HG02970 (cell line): Measurements from ENCODE around the gene PARD6G.
"Not testable (repeated sequence)": the region's sequence is repeated elsewhere in the genome, so short reads cannot be mapped to it uniquely, and the experiment has no call there.

Experiments
- ATAC-seq: cut with Tn5 transposase; IDR thresholded peaks from one replicate; pipeline ENCODE4 v1.9.1; 2021; ENCODE audit warnings: mild to moderate bottlenecking, moderate library complexity, moderate number of reproducible peaks; ENCODE audit not compliant: unreplicated experiment, low FRiP score

The PARD6G gene, protein sequence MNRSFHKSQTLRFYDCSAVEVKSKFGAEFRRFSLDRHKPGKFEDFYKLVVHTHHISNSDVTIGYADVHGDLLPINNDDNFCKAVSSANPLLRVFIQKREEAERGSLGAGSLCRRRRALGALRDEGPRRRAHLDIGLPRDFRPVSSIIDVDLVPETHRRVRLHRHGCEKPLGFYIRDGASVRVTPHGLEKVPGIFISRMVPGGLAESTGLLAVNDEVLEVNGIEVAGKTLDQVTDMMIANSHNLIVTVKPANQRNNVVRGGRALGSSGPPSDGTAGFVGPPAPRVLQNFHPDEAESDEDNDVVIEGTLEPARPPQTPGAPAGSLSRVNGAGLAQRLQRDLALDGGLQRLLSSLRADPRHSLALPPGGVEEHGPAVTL

DNA sequence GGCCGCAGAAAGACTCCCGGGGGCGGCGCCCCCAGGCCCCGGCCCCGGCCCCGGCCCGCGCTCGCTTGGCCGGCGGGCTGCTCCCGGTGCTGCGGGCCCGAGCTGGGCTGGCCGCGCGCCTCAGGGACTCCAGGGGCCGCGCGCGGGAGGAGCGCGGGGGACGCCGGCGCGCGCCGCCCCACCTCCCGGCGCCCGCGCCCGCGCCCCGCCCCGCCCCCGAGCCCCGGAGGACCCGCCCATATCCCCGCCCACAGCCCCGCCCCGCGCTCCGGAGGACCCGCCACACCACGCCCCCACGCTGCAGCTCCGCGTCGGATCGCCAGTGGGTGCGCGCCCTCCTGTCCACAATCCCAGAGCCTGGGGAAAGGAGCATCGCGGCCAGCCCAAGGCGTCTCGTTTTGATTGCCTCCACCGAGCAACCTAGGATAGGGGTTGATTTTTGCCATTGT lies at the start of gene PARD6G:
Gene PARD6G, minus strand, starts transcription at position 122 of the 449 bp plus-strand sequence. CDS start 166 bp downstream, outside the sequence.
- ATAC-seq: no peak

DNA sequence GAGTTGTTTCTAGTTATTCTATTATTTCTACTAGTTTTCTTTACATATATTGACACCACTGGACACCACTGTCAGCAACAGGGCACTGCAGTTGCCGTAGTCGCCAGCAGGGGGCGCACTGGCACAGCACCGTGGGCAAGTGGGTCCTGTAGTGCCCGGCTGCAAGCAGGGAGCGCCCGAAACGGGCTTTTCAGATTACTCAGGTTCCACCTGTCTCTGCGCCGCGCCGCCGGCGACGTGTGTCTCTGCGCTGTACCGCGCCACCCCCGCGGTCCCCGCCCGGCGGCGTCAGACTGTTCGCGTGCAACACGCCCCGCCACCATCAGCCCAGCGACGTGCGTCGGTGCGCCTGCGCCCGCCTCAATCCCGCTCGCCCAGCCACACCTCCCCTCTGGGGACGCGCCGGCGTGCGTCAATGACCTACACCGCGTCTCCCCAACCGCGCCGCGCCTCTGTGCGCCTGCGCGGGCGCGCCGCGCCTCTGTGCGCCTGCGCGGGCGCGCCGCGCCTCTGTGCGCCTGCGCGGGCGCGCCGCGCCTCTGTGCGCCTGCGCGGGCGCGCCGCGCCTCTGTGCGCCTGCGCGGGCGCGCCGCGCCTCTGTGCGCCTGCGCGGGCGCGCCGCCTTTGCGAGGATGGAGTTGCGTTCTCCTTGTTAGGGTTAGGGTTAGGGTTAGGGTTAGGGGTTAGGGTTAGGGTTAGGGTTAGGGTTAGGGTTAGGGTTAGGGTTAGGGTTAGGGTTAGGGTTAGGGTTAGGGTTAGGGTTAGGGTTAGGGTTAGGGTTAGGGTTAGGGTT lies 15.1 kb upstream of the PARD6G start:
- ATAC-seq: not testable (repeated sequence)

DNA sequence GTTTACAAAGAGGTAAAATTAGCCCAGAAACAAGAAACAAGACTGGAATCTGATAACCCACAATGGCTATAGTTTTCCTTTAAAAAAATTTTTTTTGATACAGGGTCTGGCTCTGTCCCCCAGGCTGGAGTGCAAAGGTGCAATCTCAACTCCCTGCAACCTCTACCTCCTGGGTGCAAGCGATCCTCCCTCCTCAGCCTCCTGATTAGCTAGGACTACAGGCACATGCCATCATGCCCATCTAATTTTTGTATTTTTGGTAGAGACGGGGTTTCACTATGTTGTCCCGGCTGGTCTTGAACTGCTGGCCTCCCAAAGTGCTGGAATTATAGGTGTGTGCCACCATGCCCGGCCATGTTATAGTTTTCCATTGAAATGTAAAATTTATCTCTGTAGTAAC lies 12.3 kb upstream of the PARD6G start:
- ATAC-seq: no peak

DNA sequence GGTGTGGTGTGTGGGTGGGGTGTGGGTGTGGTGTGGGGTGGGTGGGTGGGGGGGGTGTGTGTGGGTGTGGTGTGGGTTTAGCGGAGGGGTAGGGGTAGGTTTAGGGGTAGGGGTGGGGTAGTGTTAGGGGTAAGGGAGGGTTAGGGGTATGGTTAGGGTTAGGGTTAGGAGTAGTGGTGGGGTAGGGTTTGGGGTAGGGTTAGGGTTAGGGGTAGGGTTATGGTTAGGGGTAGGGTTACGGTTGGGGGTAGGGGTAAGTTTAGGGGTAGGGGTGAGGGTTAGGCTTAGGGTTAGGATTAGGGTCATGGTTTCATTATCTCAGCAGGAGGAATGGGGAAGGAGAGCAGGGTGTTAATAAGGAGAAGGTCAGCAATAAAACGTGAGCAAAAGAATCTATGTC lies 11.3 kb upstream of the PARD6G start:
- ATAC-seq: no peak

DNA sequence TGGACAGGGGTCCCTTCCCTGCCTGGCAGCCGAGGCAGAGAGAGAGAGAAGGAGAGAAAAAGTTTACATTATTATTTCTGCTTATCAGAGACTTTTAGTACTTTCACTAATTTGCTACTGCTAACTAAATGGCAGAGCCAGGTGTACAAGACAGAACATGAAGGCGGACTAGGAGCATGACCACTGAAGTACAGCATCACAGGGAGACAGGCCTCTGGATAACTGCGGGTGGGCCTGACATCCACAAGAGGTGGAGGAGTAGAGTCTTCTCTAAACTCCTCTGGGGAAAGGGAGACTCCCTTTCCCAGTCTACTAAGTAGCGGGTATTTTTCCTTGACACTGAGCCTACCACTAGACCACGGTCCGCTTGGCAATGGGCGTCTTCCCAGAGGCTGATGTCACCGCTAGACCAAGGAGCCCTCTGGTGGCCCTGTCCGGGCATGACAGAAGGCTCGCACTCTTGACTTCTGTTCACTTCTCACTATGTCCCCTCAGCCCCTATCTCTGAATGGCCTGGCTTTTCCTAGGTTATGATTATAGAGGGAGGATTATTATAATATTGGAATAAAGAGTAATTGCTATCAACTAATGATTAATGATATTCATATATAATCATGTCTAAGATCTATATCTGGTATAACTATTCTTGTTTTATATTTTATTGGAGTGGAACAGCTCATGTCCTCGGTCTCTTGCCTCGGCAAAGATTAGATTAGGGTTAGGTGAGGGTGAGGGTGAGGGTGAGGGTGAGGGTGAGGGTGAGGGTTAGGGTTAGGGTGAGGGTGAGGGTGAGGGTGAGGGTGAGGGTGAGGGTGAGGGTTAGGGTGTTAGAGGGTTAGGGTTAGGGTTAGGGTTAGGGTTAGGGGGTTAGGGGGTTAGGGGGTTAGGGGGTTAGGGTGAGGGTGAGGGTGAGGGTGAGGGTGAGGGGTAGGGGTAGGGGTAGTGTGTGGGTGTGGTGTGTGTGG lies 10.5 kb upstream of the PARD6G start:
- not testable (repeated sequence) for ATAC-seq

DNA sequence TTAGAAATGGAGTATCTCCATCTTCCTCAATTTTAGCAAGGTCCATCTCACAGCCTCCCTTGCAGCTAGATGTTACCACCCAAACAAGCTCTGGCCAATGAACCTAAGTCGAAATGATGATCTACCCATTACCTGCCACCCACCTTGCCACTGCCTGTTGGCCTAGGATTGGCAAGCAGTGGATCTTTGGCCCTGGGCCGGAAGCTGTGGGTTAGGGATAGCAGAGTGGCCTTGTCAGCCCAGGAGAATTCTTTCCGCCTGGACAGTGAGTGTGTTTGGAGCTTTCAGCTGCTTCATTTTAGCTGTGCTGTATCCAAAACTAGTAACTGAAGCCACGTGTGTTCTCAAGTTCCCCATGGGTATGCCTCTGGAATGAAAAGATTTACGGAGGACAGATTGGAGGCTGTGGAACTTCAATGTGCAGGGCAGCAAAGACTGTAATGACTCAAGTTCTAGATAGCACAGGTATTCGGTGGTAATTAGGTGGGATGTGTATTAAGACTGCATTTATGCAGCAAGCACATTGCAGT lies 7.7 kb upstream of the PARD6G start:
- ATAC-seq: no peak

DNA sequence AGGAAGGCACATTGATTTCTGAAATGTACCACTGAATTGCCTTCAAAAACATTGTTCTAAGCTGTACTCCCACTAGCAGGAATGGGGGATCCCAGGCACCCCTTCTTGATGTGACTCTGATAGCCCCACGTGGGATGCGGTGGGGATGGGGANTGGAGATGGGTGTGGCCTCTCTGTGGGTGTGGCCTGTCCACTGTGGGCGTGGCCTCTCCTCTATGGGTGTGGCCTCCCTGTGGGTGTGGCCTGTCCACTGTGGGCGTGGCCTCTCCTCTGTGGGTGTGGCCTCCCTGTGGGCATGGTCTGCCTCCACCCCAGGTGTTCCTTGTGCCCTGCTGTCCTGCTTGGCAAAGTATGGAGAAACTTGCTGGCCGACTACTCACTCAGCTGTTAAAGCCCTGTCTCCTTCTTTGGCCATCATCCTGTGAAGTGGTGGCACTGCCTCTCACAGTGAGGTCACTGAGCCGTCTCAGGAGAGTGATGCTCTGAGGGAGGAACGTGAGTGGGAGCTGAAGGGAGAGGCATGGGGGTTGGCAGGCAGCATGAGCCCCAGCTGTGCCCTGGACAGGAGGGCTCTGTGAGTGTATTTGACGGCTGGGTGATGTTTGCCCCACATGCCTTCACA lies 6.7 kb upstream of the PARD6G start:
- no peak for ATAC-seq

DNA sequence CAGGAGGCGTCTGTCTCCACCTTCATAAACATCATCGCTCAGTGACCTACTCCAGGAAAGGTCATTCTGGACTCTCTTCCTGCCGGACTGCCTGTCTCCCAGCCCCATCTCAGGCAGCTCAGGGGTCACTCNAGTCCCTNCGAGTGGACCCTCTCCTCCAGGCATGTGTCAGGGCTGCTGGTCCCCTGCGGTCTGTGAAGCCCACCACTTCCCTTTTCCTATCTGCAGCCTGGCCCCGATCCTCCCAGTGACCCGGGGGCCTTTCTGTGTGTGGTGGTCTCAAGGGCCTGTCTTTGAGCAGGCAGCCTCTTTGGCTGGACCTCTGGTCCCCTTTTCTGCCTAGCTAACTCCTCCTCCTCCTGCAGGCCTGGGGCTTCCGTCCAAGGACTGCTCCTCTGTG lies 5.9 kb upstream of the PARD6G start:
- no peak for ATAC-seq

DNA sequence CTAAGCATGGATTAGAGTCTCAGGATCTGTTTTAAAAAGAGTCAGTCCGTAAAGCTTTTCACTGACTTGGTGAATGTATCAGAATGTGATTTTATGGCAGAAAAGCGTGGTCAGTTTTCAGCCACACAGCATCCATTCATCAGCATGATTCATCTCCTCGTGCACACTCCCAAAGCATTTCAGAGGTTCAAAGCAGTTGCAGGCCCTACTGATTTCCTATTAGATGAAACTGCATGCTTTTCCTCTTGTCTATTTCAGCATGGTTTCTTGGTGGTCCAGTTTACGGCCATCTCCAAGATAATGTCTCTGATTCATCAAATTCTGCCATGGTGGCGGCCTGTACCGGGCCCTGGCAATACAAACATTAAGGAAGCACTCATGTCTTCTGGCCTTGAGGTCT lies 4.8 kb upstream of the PARD6G start:
- ATAC-seq: no peak

DNA sequence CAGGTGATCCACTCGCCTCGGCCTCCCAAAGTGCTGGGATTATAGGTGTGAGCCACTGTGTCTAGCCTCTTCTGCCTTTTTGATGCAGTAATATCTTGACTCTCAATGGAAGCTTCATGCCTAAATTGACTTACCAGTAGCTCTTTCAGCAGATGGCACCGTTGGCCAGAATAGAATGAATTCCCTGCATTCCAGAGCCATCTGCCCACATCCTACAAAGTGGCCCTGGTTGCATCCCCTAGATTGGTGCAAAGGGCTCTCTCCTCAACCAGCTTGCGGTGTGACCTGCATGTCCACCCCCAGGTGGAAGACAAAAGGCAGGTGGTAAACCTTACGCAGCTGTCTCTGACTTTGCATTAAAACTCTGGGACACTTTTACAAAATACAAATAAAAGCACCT lies 4.4 kb upstream of the PARD6G start:
- ATAC-seq: no peak

DNA sequence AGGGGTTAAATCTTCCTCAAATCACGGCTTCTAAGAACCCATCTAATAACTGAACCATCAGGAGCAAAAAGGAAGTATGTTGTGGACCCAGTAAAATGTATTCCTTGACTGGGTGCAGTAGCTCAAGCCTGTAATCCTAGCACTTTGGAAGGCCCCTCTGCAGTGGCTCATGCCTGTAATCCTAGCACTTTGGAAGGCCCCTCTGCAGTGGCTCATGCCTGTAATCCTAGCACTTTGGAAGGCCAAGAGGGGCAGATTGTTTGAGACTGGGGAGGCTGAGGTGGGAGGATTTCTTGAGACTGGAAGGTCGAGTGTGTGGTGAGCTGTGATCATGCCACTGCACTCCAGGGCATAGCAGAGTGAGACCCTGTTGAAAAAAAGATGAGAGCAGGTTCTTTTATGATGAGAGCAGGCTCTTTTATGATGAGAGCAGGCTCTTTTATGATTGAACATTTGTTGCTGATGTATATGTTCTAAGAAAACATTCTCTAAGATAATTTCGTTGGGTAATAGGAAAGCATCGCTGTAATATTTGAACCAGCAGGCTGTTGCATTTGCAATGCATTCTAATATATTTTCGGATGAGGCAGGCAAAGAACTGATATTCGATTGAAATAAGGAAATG lies 3.5 kb upstream of the PARD6G start:
- no peak for ATAC-seq

DNA sequence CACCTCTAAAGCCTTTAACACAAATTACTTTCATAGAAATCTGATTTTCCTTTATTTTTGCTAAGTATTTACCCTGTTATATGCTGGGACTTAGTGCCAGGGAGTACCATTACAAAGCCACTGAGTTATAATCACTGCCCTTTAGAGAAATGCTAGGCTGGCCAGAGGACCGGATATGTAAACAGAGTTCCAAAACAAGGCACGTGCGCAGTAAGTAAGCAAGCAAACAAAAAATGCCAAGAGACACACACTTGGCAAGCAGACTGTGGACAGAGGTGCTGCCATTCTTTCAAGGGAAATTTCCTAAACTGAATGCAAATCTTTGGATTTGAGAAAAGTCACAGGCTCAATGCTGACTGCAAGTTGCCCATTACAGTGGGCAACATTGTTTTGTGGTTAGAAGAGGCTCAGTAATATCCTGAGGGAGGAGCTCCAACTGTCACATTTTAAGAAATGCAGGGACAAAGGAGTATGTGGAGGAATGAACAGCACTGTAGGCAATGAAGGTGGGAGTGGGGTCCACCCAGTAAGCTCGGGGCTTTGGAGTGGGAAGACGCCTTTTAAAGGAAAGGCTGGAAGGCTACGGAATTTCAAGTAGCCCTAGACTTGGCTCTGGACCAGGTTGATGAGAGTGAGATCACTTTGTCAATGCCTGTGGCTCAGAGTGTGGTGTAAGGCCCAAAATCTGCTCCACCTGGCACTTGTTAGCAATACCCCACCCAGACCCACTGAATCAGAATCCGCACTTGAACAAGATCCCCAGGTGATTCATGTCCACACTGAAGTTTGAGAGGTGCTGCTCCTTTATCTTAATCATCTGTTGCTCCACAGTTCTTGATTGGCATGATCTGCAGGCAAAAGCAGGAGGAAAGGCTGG lies 2.1 kb upstream of the PARD6G start:
- no peak for ATAC-seq

DNA sequence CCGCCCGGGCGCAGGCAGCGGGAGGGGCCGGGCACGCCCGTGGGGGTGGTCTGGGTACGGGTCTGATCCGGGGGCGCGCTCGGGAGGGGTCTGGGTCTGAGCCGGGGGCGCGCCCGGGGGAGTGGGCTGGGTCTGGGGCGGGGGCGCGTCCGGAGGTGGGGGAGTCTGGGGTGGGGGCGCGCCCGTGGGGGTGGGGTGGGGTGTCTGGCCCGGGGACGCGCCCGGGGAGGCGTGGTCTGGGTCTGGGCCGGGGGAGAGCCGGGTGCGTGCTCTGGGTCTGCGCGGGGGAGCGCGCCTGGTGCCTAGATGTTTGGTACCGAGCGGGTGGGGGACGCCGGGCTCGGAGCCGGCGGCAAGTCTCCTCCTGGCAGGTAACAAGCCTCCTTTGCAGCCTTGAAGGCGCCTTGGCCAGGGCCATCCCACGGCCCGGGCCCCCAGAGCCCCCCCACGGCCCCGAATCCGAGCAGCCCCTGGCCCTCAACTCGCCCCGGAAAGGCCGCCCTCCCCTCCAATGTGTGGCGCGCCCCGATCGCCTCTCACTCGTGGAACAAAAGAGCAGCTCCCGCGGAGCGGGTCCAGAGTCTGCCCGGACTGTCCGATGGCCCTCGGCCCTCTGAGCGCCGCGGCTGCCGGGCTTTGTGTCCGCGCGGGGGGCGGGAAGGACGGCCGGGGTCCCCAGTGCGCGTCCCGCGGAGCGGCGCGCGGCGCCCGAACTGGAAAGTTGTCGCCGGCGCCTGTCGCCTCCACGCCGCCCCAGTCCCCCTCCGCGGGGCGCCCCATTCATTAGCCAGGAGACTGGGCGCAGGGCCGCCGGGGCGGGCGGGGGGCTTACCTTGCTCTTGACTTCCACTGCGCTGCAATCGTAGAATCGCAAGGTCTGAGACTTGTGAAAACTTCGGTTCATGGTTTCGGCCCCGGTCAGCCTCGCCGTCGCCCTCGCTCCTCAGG lies 595 bp downstream of the PARD6G start:
- ATAC-seq: no peak

DNA sequence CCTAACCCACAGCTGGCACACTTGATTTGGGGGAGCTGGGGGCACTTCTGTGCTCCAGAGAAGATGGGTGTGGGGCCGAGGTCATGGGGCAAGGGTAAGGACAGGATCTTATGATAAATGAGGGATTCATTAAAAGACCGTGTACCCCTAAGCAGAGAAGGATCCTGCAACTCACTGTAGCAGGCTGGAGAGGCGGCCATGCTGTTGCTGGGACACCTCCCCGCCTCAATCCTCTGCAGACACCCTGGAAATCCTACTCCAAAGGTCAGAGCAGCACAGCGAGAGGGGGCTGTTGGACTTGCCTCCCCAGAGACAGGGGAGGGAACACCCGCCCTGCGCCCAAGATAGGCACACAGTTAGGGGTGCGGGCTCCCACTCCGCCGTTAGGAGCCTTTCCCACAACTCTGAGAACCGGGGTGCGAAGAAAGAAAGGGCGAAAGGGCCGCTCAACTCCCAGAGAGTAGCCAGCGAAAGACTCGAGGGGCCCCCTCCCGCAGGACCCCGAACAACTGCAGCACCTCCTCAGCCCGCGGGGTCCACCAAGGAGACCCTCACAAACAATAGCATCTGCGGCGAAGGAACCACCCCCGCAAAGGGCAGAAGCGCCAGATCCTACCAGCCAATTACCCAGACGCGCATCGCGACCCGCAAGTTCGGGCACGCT lies 1.4 kb downstream of the PARD6G start:
- ATAC-seq: no peak

DNA sequence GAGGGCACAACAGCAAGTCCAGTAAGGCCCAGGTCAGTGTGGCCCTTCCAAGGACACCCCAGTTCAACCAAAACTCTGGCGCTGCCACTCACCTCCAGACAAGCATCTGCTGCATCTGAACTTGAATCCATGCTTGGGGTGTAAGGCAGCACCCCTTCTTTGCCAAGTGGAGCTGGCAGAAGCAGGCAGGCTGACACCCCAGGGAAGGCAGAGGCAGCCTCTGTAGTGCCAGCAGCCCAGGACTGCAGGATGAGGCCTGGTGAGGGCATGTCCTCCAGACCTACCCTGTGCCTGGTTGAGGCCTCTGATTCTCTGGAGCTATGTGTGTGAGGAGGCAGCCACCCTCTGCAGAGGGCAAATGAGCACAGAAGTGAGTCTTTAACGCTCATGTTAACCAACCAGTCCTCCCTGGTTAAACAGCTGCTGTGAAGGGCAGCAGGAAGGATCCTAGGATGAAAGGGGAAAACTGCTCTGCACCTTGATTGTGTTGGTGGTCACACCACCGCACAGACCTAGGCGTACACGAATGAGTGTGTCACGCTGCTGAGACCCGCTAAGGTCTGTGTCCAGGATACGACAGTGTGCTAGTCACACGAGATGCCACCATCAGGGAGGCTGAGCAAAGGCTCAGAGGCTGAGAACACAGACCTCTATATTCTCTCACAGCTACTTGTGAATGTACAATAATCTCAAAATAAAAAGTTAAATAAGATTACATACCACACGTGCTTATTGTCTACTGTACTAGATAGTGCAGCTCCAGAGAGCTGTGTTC lies 2.2 kb downstream of the PARD6G start:
- ATAC-seq: no peak

DNA sequence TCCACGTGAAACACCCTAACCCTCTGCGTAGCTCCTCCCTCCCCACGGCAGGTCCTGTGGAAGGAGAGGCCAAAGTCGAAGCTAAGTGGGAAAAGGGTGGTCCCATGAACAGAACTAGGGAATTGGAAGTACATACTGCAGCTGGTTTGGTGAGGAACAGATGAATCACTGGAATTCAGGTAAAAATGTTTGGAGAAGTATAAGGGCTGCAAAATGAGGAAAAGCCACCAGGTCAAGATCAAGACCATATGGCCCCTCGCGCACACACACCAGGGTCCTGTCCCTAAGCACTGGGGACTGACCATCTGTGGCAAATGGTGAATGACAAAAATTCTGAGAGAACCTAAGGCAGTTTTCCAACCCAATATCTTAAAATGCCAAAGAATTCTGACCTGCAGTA lies 3.1 kb downstream of the PARD6G start:
- no peak for ATAC-seq
